ENCODE results near the gene DPYSL4. TPM values are rescaled to one million over a fixed set of nuclear protein-coding genes. Genes with fewer than 3 reads are reported as not detected.
"Not testable (repeated sequence)": the region's sequence is repeated elsewhere in the genome, so short reads cannot be mapped to it uniquely, and the experiment has no call there.

The DPYSL4 gene
- total RNA-seq, 4 donors from 2014 or later, result 0.79 TPM; not detected in 3

GRCh38 chr10:132210766-132211165, 24.0 kb downstream of the DPYSL4 start:
- no peak for DNase-seq
- Histone ChIP-seq H3K27me3 (no peaks in the 10 kb centered on the region), H3K4me1 (no peaks in the 10 kb centered on the region), H3K27ac (no peak overlapping the region), H3K9me3 (peaks cover 0 to 3% of the 10 kb centered on the region in 2 donors), H3K36me3 (no peaks in the 10 kb centered on the region), H3K4me3 (no peak overlapping the region)
- intact Hi-C loops (cut with DNase I; ENCODE audit: low total_unique reads), result no loop called here
- in situ Hi-C loops (cut with MboI; ENCODE audit: low pct_ligation_motif_present in 1 of 4, low pct_unique_long_range_greater_than_20kb in 1 of 4, low sequenced_read_pairs in 3 of 4), result loop anchor here in 1 of 4 donors (10.0 to 25.0 kb wide), 2 partner anchors 154 to 252 kb away; no protein-coding TSS in a partner anchor
- TF ChIP-seq, protein P1, sequence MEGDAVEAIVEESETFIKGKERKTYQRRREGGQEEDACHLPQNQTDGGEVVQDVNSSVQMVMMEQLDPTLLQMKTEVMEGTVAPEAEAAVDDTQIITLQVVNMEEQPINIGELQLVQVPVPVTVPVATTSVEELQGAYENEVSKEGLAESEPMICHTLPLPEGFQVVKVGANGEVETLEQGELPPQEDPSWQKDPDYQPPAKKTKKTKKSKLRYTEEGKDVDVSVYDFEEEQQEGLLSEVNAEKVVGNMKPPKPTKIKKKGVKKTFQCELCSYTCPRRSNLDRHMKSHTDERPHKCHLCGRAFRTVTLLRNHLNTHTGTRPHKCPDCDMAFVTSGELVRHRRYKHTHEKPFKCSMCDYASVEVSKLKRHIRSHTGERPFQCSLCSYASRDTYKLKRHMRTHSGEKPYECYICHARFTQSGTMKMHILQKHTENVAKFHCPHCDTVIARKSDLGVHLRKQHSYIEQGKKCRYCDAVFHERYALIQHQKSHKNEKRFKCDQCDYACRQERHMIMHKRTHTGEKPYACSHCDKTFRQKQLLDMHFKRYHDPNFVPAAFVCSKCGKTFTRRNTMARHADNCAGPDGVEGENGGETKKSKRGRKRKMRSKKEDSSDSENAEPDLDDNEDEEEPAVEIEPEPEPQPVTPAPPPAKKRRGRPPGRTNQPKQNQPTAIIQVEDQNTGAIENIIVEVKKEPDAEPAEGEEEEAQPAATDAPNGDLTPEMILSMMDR (IDR thresholded peaks at IDR 0.05), result no peak
- TF ChIP-seq POLR2AphosphoS5 (IDR thresholded peaks at IDR 0.05) (no peak), EP300 (IDR thresholded peaks at IDR 0.05; ENCODE audit: low read depth) (no peak), POLR2A (IDR thresholded peaks at IDR 0.05) (no peak)
- 83 to 89% methylated on average over 6 to 14 of the region's 14 CpGs for WGBS, 2 donors (ENCODE audit: low coverage in 1 of 2)

GRCh38 chr10:132211246-132211645, 24.5 kb downstream of the DPYSL4 start:
- in situ Hi-C loops (cut with MboI; ENCODE audit: low pct_ligation_motif_present in 1 of 4, low pct_unique_long_range_greater_than_20kb in 1 of 4, low sequenced_read_pairs in 3 of 4) (loop anchor here in 1 of 4 donors (10.0 to 25.0 kb wide), 2 partner anchors 154 to 251 kb away; no protein-coding TSS in a partner anchor), intact Hi-C loops (cut with DNase I; ENCODE audit: low total_unique reads) (no loop called here)
- H3K4me1 ChIP-seq, result no peaks in the 10 kb centered on the region
- H3K4me3 ChIP-seq, result no peak overlapping the region
- peaks cover 0 to 3% of the 10 kb centered on the region in 2 donors for H3K9me3 ChIP-seq
- WGBS, 2 donors (ENCODE audit: low coverage in 1 of 2), result 88% methylated on average over 14 of the region's 14 CpGs; no CpG with 5 or more reads in 1 of the 2 donors
- no peaks in the 10 kb centered on the region for H3K36me3 ChIP-seq
- H3K27me3 ChIP-seq, result no peaks in the 10 kb centered on the region
- DNase-seq, result no peak
- no peak overlapping the region for H3K27ac ChIP-seq
- no peak for TF ChIP-seq EP300 (IDR thresholded peaks at IDR 0.05; ENCODE audit: low read depth)
- TF ChIP-seq POLR2A (IDR thresholded peaks at IDR 0.05), result no peak
- no peak for TF ChIP-seq POLR2AphosphoS5 (IDR thresholded peaks at IDR 0.05)
- TF ChIP-seq, protein P1 (IDR thresholded peaks at IDR 0.05), result no peak

DNA sequence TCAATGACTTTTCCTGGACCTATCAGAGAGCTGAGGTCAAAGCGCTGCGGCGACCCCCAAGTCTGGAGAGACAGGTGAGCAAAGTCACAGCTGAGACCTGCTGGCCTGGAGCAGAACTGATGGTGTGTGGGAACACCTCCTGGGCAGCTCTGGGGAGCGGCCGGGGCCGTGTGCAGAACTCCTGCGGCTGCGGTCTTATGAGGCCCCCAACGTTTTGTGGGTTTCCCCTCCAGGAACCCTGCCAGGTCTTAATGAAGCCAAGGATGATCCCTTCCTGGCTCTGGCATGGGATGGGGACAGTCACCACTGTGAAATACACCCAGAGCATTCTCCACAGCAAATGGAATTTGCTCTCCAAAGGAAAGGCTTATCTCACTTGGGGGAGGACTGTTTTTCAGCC, 26.1 kb downstream of the DPYSL4 start:
- H3K4me3 ChIP-seq, result no peak overlapping the region
- H3K36me3 ChIP-seq, result no peaks in the 10 kb centered on the region
- TF ChIP-seq EP300 (IDR thresholded peaks at IDR 0.05; ENCODE audit: low read depth) (no peak), POLR2AphosphoS5 (IDR thresholded peaks at IDR 0.05) (no peak), POLR2A (IDR thresholded peaks at IDR 0.05) (no peak)
- TF ChIP-seq, protein P1 (IDR thresholded peaks at IDR 0.05), result no peak
- no peaks in the 10 kb centered on the region for H3K4me1 ChIP-seq
- no peak for DNase-seq
- intact Hi-C loops (cut with DNase I; ENCODE audit: low total_unique reads) (no loop called here), in situ Hi-C loops (cut with MboI; ENCODE audit: low pct_ligation_motif_present in 1 of 4, low pct_unique_long_range_greater_than_20kb in 1 of 4, low sequenced_read_pairs in 3 of 4) (loop anchor here in 1 of 4 donors (10.0 to 25.0 kb wide), 2 partner anchors 152 to 249 kb away; no protein-coding TSS in a partner anchor)
- 96% methylated on average over 9 of the region's 9 CpGs; no CpG with 5 or more reads in 1 of the 2 donors for WGBS, 2 donors (ENCODE audit: low coverage in 1 of 2)
- no peak overlapping the region for H3K27ac ChIP-seq
- no peaks in the 10 kb centered on the region for H3K27me3 ChIP-seq
- H3K9me3 ChIP-seq, result peaks cover 0 to 5% of the 10 kb centered on the region in 2 donors

GRCh38 chr10:132213917-132214316, 27.2 kb downstream of the DPYSL4 start:
- in situ Hi-C loops (cut with MboI; ENCODE audit: low pct_ligation_motif_present in 1 of 4, low pct_unique_long_range_greater_than_20kb in 1 of 4, low sequenced_read_pairs in 3 of 4), result loop anchor here in 1 of 4 donors (10.0 to 25.0 kb wide), 2 partner anchors 151 to 248 kb away; no protein-coding TSS in a partner anchor
- WGBS, 2 donors (ENCODE audit: low coverage in 1 of 2), result 57 to 63% methylated on average over 3 to 4 of the region's 4 CpGs
- no peaks in the 10 kb centered on the region for H3K27me3 ChIP-seq
- no peaks in the 10 kb centered on the region for H3K36me3 ChIP-seq
- DNase-seq, result no peak
- H3K27ac ChIP-seq, result no peak overlapping the region
- no peaks in the 10 kb centered on the region for H3K4me1 ChIP-seq
- peaks cover 0 to 5% of the 10 kb centered on the region in 2 donors for H3K9me3 ChIP-seq
- intact Hi-C loops (cut with DNase I; ENCODE audit: low total_unique reads), result no loop called here
- TF ChIP-seq POLR2A (IDR thresholded peaks at IDR 0.05), result no peak
- H3K4me3 ChIP-seq, result no peak overlapping the region

DNA sequence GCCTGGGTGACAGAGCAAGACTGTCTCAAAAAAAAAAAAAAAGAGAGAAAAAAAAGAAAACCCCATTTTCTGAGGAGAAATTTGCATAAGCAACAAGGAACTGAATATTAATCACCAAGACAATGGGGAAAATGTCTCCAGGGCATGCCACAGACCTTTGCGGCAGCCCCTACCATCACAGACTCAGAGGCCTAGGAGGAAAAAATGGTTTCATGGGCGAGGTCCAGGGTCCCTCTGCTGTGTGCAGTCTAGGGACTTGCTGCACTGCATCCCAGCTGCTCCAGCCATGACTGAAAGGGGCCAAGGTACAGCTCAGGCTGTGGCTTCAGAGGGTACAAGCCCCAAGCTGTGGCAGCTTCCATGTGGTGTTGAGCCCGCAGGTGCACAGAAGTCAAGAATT, 29.7 kb downstream of the DPYSL4 start:
- DNase-seq; H3K4me1 ChIP-seq; intact Hi-C loops (cut with DNase I; ENCODE audit: low total_unique reads); H3K27me3 ChIP-seq; H3K4me3 ChIP-seq; H3K9me3 ChIP-seq; H3K27ac ChIP-seq; H3K36me3 ChIP-seq: not testable (repeated sequence)
- in situ Hi-C loops (cut with MboI; ENCODE audit: low pct_ligation_motif_present in 1 of 4, low pct_unique_long_range_greater_than_20kb in 1 of 4, low sequenced_read_pairs in 3 of 4), result loop anchor here in 1 of 4 donors (10.0 to 25.0 kb wide), 2 partner anchors 148 to 246 kb away; no protein-coding TSS in a partner anchor
- 84% methylated on average over 3 of the region's 3 CpGs; no CpG with 5 or more reads in 1 of the 2 donors for WGBS, 2 donors (ENCODE audit: low coverage in 1 of 2)
